SK-N-SH (cell line): ENCODE measurements around the gene GRIK3. TPM values are rescaled to one million over a fixed set of nuclear protein-coding genes. Genes with fewer than 3 reads are reported as not detected.

Experiments used
- CTCF ChIA-PET: fragments of 300-600, 350-600 bp; formaldehyde crosslinking; extraction: SDS; loops from one replicate; lab custom pipeline; 2021; lab: Yijun Ruan, JAX
- POLR2A ChIA-PET: fragments of 350-600 bp; sonication (Branson Sonifier 250); formaldehyde crosslinking; extraction: SDS; loops from one replicate; lab custom pipeline; 2020; ENCODE audit warnings: antibody characterized with exemption, inconsistent platforms; lab: Yijun Ruan, JAX
- DNase-seq: peaks from one replicate; pipeline ENCODE4 v3.0.0; 2012
- H2AFZ ChIP-seq: fragments of 200-600 bp; sonication (generic); 2 replicates; pipeline ENCODE4 v1.8.1; 2016; ENCODE audit warnings: antibody characterized with exemption, mild to moderate bottlenecking, low read depth
- H3F3A ChIP-seq: fragments of 200-600 bp; sonication (generic); replicated peaks from 2 replicates; pipeline ENCODE3; 2016; ENCODE audit warnings: antibody characterized with exemption, mild to moderate bottlenecking; ENCODE audit not compliant: insufficient read depth
- H3K27ac ChIP-seq, 2 experiments: fragments of 200-500 bp in 1 of 2; fragments of 200-600 bp in 1 of 2; sonication (Bioruptor generic) in 1 of 2; sonication (generic), shearing (Covaris generic) in 1 of 2; 2 replicates each; pipeline versions ENCODE4 v1.5.1 to v1.6.1; 2014 to 2016; ENCODE audit warnings: low read depth in 2 of 2, inconsistent platforms in 1 of 2, low read length in 1 of 2, mild to moderate bottlenecking in 1 of 2, mixed read lengths in 1 of 2
- H3K27me3 ChIP-seq: fragments of 200-600 bp; sonication (generic), shearing (Covaris generic); 2 replicates; pipeline ENCODE4 v1.6.1; 2016; ENCODE audit warnings: mixed run types; ENCODE audit not compliant: insufficient read depth
- H3K36me3 ChIP-seq, 2 experiments: fragments of 200-500 bp in 1 of 2; fragments of 200-600 bp in 1 of 2; sonication (Bioruptor generic) in 1 of 2; sonication (generic) in 1 of 2; replicated peaks in 1 of 2; 2 replicates each; pipeline versions ENCODE3 to v1.5.1; 2014 to 2016; ENCODE audit warnings: low read length in 1 of 2, mild to moderate bottlenecking in 1 of 2; ENCODE audit not compliant: insufficient read depth in 2 of 2, control insufficient read depth in 1 of 2
- H3K4me1 ChIP-seq, 2 experiments: fragments of 200-500 bp in 1 of 2; fragments of 200-600 bp in 1 of 2; sonication (Bioruptor generic) in 1 of 2; sonication (generic), shearing (Covaris generic) in 1 of 2; 2 replicates each; pipeline versions ENCODE4 v1.5.1 to v1.6.1; 2014 to 2016; ENCODE audit warnings: low read depth in 1 of 2, low read length in 1 of 2, mixed run types in 1 of 2; ENCODE audit not compliant: insufficient read depth in 2 of 2, control insufficient read depth in 1 of 2
- H3K4me2 ChIP-seq: fragments of 200-600 bp; sonication (generic), shearing (Covaris generic); 2 replicates; pipeline ENCODE4 v1.6.1; 2017; ENCODE audit warnings: mixed run types
- H3K4me3 ChIP-seq, 2 experiments: fragments of 200-500 bp in 1 of 2; fragments of 200-600 bp in 1 of 2; sonication (Bioruptor generic) in 1 of 2; sonication (generic), shearing (Covaris generic) in 1 of 2; 2 replicates each; pipeline versions ENCODE4 v1.5.1 to v1.8.1; 2014 to 2016; ENCODE audit warnings: low read depth in 2 of 2, inconsistent platforms in 1 of 2, low read length in 1 of 2, mild to moderate bottlenecking in 1 of 2, mixed read lengths in 1 of 2, moderate library complexity in 1 of 2
- H3K79me2 ChIP-seq: fragments of 200-600 bp; sonication (generic); 2 replicates; pipeline ENCODE4 v1.8.1; 2017; ENCODE audit warnings: mild to moderate bottlenecking; ENCODE audit not compliant: insufficient read depth
- H3K9ac ChIP-seq: fragments of 200-600 bp; sonication (generic); 2 replicates; pipeline ENCODE4 v1.6.1; 2017; ENCODE audit warnings: mixed run types
- H3K9me2 ChIP-seq: fragments of 200-600 bp; sonication (generic); 2 replicates; pipeline ENCODE4 v1.6.1; 2017; ENCODE audit warnings: mixed run types
- H3K9me3 ChIP-seq: fragments of 200-600 bp; sonication (generic); 2 replicates; pipeline ENCODE4 v1.6.1; 2017; ENCODE audit warnings: mixed run types, mild to moderate bottlenecking, moderate library complexity
- H4K20me1 ChIP-seq: fragments of 200-600 bp; sonication (generic); 2 replicates; pipeline ENCODE4 v1.6.1; 2017; ENCODE audit warnings: mild to moderate bottlenecking, mixed run types; ENCODE audit not compliant: insufficient read depth
- GATA2 ChIP-seq: sonication (generic); formaldehyde crosslinking; IDR thresholded peaks from 2 replicates; pipeline ENCODE4 v1.5.0; 2020; ENCODE audit warnings: mild to moderate bottlenecking, missing genetic modification reagents
- MEF2A ChIP-seq: IDR thresholded peaks from 2 replicates; pipeline ENCODE4 v1.4.0; 2012; ENCODE audit warnings: low read depth, borderline replicate concordance
- NFIC ChIP-seq: IDR thresholded peaks from 2 replicates; pipeline ENCODE4 v1.4.0; 2012; ENCODE audit warnings: borderline replicate concordance
- NRF1 ChIP-seq: IDR thresholded peaks from 2 replicates; pipeline ENCODE4 v1.6.1; 2012; ENCODE audit warnings: low read depth, mild to moderate bottlenecking, low read length
- POLR2AphosphoS5 ChIP-seq: IDR thresholded peaks from 2 replicates; pipeline ENCODE4 v1.6.1; 2012; ENCODE audit warnings: low read depth, low read length
- RCOR1 ChIP-seq: fragments of 150-350 bp; IDR thresholded peaks from 2 replicates; pipeline ENCODE4 v1.6.1; 2017; ENCODE audit warnings: antibody characterized with exemption, low read length
- RXRA ChIP-seq: IDR thresholded peaks from 2 replicates; pipeline ENCODE4 v1.4.0; 2012; ENCODE audit warnings: low read depth, mild to moderate bottlenecking, borderline replicate concordance
- TAF1 ChIP-seq: IDR thresholded peaks from 2 replicates; pipeline ENCODE4 v1.6.1; 2012; ENCODE audit warnings: low read depth, mild to moderate bottlenecking, low read length, moderate library complexity, borderline replicate concordance
- TEAD4 ChIP-seq: IDR thresholded peaks from 2 replicates; pipeline ENCODE4 v1.4.0; 2012; ENCODE audit warnings: mild to moderate bottlenecking, borderline replicate concordance; ENCODE audit not compliant: insufficient read depth
- WGBS: methylation state at CpG from one replicate; pipeline ENCODE4 v1.1.6; 2017; ENCODE audit warnings: low lambda C conversion rate; 5-methylcytosine and 5-hydroxymethylcytosine counted together
- polyA plus RNA-seq, 3 experiments: library from polyadenylated mRNA; depleted of rRNA; stranded (reverse); fragments of >200 nt; gene quantifications; 2 replicates each; pipeline ENCODE4 v1.2.3, GENCODE V29; 2012
- TF ChIP-seq, protein P1 (sequence below): fragments of 150-350 bp; IDR thresholded peaks from 2 replicates; pipeline ENCODE4 v1.6.1; 2017; ENCODE audit warnings: antibody characterized with exemption, low read length, low read depth, borderline replicate concordance
- TF ChIP-seq, protein P2 (sequence below): IDR thresholded peaks from 2 replicates; pipeline ENCODE4 v1.4.0; 2012; ENCODE audit warnings: low read depth, borderline replicate concordance
- TF ChIP-seq, protein P3 (sequence below): IDR thresholded peaks from 2 replicates; pipeline ENCODE4 v1.4.0; 2012; ENCODE audit warnings: low read depth, borderline replicate concordance
- TF ChIP-seq, protein P4 (sequence below): fragments of 150-350 bp; IDR thresholded peaks from 2 replicates; pipeline ENCODE4 v1.6.1; 2016; ENCODE audit warnings: mild to moderate bottlenecking, low read depth, low read length
- TF ChIP-seq, protein P5 (sequence below): fragments of 200-600 bp; sonication (generic); IDR thresholded peaks from 2 replicates; pipeline ENCODE4 v1.6.1; 2017; ENCODE audit warnings: antibody characterized with exemption, mild to moderate bottlenecking, moderate library complexity

Gene GRIK3
- polyA plus RNA-seq, 1 of the 3 experiments (the other 2 are of a cell fraction) = not detected

DNA sequence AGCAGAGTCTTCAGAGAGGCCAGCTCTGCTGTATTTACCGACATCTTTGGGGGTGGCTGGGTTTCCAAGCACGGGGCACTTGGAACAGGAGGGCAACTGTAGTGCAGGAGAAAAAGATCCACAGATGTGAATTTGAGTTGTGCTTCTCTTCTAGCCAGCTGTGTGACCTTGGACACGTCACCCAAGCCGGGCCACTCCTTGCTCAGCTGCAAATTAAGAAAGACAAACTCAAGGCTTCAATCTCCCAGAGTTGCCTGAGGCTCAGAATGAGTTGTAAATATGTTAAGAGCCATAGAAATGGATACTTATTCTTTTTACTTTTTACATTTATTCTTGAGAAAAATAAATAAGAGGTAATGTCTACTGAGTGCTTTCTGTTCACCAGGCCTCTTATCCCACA lies 24.3 kb downstream of the GRIK3 start:
- TF ChIP-seq, protein P1, sequence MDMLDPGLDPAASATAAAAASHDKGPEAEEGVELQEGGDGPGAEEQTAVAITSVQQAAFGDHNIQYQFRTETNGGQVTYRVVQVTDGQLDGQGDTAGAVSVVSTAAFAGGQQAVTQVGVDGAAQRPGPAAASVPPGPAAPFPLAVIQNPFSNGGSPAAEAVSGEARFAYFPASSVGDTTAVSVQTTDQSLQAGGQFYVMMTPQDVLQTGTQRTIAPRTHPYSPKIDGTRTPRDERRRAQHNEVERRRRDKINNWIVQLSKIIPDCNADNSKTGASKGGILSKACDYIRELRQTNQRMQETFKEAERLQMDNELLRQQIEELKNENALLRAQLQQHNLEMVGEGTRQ = no peak
- TF ChIP-seq MEF2A (no peak), GATA2 (no peak), RCOR1 (no peak), TEAD4 (no peak), TAF1 (no peak), RXRA (no peak), NFIC (no peak), NRF1 (no peak), POLR2AphosphoS5 (no peak)
- TF ChIP-seq, protein P2, sequence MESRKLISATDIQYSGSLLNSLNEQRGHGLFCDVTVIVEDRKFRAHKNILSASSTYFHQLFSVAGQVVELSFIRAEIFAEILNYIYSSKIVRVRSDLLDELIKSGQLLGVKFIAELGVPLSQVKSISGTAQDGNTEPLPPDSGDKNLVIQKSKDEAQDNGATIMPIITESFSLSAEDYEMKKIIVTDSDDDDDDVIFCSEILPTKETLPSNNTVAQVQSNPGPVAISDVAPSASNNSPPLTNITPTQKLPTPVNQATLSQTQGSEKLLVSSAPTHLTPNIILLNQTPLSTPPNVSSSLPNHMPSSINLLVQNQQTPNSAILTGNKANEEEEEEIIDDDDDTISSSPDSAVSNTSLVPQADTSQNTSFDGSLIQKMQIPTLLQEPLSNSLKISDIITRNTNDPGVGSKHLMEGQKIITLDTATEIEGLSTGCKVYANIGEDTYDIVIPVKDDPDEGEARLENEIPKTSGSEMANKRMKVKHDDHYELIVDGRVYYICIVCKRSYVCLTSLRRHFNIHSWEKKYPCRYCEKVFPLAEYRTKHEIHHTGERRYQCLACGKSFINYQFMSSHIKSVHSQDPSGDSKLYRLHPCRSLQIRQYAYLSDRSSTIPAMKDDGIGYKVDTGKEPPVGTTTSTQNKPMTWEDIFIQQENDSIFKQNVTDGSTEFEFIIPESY = no peak
- TF ChIP-seq, protein P3, sequence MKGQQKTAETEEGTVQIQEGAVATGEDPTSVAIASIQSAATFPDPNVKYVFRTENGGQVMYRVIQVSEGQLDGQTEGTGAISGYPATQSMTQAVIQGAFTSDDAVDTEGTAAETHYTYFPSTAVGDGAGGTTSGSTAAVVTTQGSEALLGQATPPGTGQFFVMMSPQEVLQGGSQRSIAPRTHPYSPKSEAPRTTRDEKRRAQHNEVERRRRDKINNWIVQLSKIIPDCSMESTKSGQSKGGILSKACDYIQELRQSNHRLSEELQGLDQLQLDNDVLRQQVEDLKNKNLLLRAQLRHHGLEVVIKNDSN = no peak
- TF ChIP-seq, protein P4, sequence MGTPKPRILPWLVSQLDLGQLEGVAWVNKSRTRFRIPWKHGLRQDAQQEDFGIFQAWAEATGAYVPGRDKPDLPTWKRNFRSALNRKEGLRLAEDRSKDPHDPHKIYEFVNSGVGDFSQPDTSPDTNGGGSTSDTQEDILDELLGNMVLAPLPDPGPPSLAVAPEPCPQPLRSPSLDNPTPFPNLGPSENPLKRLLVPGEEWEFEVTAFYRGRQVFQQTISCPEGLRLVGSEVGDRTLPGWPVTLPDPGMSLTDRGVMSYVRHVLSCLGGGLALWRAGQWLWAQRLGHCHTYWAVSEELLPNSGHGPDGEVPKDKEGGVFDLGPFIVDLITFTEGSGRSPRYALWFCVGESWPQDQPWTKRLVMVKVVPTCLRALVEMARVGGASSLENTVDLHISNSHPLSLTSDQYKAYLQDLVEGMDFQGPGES = no peak
- TF ChIP-seq, protein P5, sequence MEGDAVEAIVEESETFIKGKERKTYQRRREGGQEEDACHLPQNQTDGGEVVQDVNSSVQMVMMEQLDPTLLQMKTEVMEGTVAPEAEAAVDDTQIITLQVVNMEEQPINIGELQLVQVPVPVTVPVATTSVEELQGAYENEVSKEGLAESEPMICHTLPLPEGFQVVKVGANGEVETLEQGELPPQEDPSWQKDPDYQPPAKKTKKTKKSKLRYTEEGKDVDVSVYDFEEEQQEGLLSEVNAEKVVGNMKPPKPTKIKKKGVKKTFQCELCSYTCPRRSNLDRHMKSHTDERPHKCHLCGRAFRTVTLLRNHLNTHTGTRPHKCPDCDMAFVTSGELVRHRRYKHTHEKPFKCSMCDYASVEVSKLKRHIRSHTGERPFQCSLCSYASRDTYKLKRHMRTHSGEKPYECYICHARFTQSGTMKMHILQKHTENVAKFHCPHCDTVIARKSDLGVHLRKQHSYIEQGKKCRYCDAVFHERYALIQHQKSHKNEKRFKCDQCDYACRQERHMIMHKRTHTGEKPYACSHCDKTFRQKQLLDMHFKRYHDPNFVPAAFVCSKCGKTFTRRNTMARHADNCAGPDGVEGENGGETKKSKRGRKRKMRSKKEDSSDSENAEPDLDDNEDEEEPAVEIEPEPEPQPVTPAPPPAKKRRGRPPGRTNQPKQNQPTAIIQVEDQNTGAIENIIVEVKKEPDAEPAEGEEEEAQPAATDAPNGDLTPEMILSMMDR = no peak

More for the DNA sequence above, 24.3 kb downstream of the GRIK3 start:
- no peaks in the 10 kb centered on the region for H3K27me3 ChIP-seq
- H3K9ac ChIP-seq = no peak overlapping the region
- ChIA-PET POLR2A (no interaction called here), CTCF (no interaction called here)
- H3K27ac ChIP-seq = no peak overlapping the region
- H3K4me3 ChIP-seq = no peak overlapping the region
- no peak overlapping the region for H2AFZ ChIP-seq
- H3K4me1 ChIP-seq = no peaks in the 10 kb centered on the region; a peak in 1 of 4 replicates
- H3K36me3 ChIP-seq = no peaks in the 10 kb centered on the region
- 20% methylated on average over 2 of the region's 4 CpGs for WGBS
- H3K9me2 ChIP-seq = no peaks in the 10 kb centered on the region
- no peaks in the 10 kb centered on the region for H3F3A ChIP-seq
- H3K79me2 ChIP-seq = no peaks in the 10 kb centered on the region
- H3K9me3 ChIP-seq = no peaks in the 10 kb centered on the region
- no peaks in the 10 kb centered on the region for H4K20me1 ChIP-seq
- no peak overlapping the region for H3K4me2 ChIP-seq
- DNase-seq = no peak
